WI38 (cell line): ENCODE measurements around the gene ACP2.

Experiments
- H3K4me3 ChIP-seq: 2 replicates; pipeline ENCODE4 v1.5.1; 2011; ENCODE audit warnings: low read depth, mild to moderate bottlenecking, control low read depth, low read length
- TF ChIP-seq, protein P1 (sequence below): IDR thresholded peaks from 2 replicates; pipeline ENCODE4 v1.5.1; 2012; ENCODE audit warnings: low read depth, mild to moderate bottlenecking, control low read depth, low read length

Gene ACP2

DNA sequence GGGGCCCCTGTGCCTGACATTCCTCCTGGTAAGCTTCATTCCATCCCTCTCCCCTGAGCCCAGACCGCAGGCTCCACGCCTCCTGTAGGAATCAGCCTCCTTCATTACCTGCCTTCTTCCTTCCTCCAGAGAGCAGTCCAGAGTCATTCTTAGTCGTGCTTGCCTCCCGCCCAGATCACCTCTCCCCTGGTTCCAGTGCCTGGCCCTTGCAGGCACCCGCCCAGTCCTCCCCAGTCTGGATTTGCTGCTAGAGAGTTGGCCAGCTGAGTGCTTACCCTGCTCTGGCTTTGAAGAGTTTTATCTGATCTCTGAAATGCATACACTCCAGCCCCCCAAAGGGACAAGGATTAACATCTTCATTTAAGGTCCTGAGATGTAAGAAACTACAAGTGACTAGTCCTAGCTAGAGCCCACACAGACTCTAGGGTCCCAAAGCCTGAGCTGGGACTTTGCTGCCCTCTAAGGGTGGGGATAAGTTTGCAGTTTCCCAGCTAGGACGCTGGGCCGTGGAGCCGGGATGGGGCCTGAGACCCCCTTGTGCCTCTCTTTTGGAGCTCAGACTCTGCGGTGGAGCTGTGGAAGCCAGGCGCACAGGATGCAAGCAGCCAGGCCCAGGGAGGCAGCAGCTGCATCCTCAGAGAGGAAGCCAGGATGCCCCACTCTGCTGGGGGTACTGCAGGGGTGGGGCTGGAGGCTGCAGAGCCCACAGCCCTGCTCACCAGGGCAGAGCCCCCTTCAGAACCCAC lies 10.8 kb upstream of the ACP2 start:
- no peak overlapping the region for H3K4me3 ChIP-seq
- TF ChIP-seq, protein P1, sequence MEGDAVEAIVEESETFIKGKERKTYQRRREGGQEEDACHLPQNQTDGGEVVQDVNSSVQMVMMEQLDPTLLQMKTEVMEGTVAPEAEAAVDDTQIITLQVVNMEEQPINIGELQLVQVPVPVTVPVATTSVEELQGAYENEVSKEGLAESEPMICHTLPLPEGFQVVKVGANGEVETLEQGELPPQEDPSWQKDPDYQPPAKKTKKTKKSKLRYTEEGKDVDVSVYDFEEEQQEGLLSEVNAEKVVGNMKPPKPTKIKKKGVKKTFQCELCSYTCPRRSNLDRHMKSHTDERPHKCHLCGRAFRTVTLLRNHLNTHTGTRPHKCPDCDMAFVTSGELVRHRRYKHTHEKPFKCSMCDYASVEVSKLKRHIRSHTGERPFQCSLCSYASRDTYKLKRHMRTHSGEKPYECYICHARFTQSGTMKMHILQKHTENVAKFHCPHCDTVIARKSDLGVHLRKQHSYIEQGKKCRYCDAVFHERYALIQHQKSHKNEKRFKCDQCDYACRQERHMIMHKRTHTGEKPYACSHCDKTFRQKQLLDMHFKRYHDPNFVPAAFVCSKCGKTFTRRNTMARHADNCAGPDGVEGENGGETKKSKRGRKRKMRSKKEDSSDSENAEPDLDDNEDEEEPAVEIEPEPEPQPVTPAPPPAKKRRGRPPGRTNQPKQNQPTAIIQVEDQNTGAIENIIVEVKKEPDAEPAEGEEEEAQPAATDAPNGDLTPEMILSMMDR = peak; percentile 64

DNA sequence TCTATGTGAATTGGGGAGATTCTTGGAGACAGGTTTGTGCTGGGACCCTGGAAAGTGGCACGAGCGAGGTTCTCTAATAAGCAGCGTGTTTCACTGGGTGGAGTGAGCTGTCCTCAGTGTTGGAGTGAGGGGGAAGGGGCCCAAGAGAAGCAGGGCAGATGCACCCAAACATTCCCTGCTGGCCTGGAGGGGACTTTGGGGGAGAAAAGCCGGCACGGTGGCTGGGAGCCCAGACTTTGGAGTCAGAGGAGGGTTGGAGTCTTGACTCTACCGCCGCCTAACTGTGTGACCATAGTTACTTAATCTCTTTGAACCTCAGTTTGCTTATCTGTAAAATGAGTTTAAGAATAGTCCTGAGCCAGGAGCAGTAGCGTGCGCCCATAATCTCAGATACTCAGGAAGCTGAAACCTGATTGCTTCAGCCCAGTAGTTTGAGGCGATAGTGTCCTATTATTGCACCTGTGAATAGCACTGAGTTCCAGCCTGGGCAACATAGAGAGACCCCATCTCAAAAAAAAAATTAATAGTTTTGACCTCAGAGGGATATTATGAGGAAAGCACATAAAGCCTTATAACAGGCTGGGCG lies 9.8 kb upstream of the ACP2 start:
- H3K4me3 ChIP-seq = peak overlapping the region; percentile 46
- TF ChIP-seq, protein P1 = no peak

DNA sequence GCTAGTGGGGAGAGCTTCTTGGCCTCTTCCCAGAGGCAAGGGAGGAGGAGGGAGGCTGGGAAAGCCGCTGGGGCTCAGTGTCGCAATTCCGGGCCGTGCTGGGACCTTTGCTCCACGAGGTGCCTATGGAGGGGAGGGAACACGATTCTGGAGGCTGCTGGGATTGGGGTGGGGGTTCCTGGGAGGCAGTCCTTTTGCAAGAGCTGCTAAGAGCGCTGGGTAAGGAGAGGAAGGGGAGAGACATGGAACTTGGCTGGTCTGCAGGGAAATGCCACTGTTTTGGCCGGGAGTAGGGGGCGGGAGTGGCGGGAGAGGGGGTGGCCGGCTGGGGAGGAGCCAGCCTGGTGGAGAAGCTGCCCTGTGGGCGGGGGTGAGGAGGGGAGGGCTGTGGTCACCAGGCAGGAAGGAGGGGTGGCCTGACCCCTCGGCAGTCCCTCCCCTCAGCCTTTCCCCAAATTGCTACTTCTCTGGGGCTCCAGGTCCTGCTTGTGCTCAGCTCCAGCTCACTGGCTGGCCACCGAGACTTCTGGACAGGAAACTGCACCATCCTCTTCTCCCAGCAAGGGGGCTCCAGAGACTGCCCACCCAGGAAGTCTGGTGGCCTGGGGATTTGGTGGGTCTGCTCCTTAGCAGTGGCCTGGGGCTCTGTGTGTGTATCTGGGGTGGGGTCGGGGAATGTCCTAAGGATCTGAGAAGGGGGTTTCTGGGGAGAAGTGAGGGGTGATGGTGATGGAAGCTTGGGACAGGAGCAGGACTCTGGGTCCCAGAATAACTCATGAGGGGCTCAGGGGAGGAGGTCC lies 9.1 kb upstream of the ACP2 start, which contains the start of gene NR1H3:
Gene NR1H3, plus strand, starts transcription at position 480 of the 800 bp plus-strand sequence. CDS start 1,221 bp downstream, outside the sequence.
- TF ChIP-seq, protein P1 = peak; percentile 67
- peak within 1 kb of the TSS; percentile 46 for H3K4me3 ChIP-seq

DNA sequence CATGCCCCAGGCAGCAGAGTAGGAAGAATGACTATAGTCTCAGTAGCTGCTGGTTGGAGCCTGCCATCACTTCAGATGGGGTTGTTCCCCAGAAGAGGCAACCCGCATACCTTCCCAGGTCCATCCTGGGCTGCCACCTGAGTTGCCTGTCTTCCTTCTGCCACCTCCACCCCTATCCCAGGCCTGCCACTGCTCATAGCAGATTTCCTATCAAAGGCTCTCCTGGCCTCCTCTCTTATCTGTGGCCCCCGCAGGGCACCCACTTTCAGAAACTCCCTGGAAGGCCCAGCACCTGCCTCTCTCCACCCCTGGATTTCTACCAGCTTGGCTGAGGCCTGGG lies 8.5 kb upstream of the ACP2 start:
- TF ChIP-seq, protein P1 = no peak
- H3K4me3 ChIP-seq = no peak overlapping the region; the same call in 1 of the 2 replicates

DNA sequence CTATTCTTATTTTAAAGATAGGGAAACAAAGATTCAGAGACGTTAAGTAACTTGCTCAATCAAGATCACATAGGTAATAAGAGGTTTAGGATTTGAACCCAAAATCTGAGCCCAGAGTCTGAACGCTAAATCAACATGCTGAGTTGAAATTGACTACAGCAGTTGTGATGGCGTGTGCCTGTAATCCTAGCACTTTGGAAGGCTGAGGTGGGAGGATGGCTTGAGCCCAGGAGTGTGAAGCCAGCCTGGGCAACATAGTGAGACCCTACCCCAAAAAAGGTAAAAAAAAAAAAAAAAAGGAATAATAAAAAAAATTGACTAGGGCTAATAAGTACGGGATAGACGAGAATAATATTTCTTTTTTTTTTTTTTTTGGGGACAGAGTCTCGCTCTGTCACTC lies 7.8 kb upstream of the ACP2 start:
- no peak overlapping the region for H3K4me3 ChIP-seq
- TF ChIP-seq, protein P1 = no peak

DNA sequence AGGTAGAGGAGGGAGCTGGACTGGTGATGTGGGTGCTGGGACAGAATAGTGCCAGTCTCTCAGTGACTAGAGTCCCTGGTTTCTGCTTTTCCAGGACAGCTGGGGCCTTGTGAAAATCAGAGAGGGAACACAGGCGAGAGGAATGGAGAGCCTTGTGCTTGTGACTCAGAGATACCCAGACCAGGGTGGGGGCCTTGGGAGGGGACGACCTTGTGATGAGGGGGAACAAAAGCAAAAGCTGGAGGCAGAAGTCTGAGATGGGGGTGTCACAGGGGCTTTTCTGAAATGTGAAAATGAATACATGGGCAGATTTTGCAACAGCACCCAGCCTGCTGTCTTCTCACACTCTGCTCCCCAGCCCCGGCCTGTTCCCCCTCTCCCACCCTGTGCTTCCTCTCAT lies 5.8 kb upstream of the ACP2 start:
- TF ChIP-seq, protein P1 = no peak
- H3K4me3 ChIP-seq = no peak overlapping the region
